NCI-H82 treated with DMSO at 0.1 percent for 48 hours (cell line): ENCODE results near the gene GPR156.
"Not testable (repeated sequence)": the region's sequence is repeated elsewhere in the genome, so short reads cannot be mapped to it uniquely, and the experiment has no call there.

ENCODE experiments used
- DNase-seq: peaks from one replicate; lab custom pipeline; 2025; ENCODE audit not compliant: unreplicated experiment; lab: John Stamatoyannopoulos, UW

The GPR156 gene

DNA sequence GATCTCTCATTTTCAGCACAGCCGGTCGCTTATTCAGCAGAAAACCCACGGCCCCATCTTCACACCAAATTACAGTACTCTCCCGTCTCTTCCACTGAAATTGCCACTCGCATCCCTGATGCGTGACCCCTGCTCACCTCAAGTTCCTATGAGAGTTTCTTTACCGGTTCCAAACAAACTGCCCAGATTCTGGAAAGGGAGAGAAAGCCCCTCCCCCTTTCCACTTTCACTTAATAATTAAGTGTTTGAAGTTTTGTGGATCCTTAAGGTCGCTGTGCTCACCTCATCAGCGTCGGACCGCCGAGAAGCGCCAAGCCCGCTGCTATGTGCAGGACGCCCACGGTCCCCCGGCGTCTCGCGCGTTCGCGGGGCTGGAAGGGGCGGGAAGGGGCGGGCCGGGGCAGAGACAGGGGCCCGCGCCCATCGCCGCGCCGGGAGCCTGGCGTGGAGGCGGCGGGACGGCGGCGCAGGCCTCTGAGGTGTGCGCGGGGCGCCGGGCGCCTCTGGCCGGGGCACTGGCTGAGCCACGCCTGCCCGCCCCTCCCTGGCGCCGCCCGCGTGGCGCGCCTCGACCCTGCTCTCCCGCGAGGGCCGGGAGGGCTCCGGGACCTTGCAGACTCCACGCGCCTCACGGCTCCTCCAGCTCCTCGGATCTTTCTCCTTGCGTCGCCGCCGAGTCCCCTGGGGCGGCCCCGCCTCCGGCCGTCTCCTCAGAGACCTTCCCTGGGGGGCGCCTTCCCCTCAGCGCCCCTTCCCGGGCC lies at the start of gene GPR156:
GPR156 (minus strand) TSS at position 476 of the 761 bp plus-strand sequence. CDS start 41,124 bp downstream, outside the sequence.
- DNase-seq = no peak

DNA sequence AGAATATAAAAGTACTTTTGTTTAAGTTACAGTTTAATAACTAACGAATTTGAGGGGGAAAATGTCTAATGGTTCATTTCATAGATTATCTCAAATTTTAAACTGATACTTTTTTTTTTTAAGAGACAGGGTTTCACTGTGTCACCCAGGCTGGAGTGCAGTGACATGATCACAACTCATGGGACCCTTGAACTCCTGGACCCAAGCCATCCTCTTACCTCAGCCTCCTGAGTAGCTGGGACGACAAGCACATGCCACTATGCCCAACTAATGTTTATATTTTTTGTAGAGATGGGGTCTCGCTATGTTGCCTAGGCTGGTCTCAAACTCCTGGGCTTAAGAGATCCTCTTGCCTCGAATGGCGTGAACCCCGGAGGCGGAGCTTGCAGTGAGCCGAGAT lies 47.6 kb upstream of the GPR156 start:
- DNase-seq = no peak

DNA sequence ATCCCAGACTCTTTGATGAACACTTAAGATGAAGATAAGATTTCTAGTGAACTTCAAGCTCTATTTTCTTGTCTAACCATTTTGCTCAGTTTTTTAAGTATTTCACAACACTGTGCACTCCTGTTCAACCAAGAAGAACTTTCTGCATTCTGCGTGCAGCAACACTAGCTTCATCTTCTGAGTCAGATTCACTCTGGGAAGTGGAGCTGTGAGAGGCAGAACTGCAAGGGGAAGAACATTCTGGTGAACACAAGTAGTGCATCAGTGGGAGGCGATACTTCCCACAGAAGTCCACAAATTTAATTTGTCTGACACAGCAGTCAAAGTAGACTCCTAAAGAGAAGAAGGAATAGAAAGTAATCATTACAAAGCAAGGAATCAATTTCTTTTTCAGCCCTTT lies 46.1 kb upstream of the GPR156 start:
- DNase-seq = no peak

DNA sequence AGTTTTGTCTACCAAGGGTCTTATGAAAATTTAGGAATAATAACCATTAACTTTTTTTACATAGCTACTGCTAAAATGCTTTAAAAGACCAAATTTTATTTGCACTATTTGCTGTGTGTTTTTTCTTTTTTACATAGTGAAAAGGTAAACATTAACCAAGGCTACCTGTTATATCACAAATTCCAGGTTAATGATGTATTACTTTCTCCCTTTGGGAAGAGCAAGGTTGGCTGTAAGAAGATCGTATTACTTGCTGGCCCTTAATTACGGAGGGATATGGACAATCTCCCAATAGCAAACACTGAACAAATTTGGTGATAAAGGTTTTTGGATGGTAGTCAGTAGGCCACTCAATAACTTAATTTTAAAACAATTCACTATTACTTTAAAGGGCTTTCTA lies 41.8 kb upstream of the GPR156 start:
- no peak for DNase-seq

DNA sequence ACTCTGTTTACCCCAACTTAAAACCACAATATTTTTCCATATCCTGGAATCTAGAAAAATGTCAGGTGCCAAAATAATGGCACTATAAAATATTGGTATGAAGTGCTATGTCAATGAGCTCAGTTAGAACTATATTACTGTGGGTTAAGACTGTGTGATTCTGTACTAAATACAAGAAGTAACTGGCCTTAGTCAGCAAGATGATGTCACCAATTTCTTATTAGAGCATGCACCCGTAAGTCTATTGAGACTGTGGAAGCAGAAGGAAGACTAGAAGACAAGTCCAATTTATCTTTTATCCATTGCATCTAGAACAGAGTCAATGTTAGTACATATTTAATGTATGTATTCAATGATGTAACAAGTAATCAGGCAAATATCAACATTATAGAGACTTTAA lies 39.2 kb upstream of the GPR156 start:
- DNase-seq = no peak

DNA sequence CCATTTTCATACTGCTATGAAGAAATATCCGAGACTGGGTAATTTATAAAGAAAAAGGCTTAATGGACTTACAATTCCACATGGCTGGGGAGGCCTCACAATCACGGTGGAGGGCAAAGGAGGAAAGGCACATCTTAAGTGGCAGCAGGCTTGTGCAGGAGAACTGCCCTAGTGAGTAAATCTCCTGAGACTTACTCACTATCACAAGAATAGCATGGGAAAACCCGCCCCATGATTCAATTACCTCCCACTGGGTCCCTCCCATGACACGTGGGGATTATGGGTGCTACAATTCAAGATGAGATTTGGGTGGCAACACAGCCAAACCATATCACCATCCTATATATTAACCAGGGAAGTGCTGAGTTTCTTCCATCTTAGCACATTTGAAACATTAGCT lies 38.7 kb upstream of the GPR156 start:
- not testable (repeated sequence) for DNase-seq

DNA sequence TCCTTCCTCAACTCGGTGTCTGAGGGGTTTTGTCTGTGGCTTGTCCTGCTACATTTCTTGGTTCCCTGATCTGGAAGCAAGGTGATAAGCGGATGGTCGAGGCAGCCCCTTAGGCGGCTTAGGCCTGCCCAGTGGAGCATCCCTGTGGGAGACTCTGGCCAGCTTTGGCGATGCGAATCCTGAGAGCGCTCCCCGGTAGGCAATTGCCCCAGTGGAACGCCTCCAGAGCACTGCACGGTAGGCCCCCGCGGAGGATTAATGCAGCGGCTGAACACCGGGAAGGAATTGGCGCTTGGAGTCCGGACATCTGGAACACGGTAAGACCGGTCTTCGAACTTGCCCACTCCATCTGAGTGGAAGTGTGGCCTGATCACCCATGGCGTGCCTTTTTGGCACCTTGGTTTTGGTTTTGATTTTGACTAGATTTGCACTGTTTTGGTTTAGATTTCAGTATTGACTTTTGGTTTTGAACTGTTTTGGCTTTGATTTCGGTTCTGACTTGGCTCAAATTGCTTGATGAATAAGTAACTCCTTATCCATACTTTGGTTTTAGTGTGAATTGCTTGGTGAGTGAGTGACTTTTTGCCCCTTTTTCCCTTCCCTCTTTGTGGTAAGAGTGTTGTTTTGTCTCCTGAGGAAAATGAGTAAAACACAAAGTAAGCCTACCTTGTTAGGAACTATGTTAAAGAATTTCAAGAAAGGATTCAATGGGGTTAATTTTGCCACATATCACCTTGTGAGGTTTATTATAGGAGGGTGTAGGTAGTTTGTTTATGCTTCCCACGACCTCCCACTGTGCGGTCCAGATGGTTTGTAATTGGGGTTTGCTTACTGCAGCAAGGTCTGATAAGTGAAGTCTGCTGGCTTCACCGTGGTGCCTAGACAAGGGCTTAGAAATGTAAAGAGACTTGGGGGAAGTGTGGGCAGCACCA lies 27.1 kb upstream of the GPR156 start:
- DNase-seq = no peak

DNA sequence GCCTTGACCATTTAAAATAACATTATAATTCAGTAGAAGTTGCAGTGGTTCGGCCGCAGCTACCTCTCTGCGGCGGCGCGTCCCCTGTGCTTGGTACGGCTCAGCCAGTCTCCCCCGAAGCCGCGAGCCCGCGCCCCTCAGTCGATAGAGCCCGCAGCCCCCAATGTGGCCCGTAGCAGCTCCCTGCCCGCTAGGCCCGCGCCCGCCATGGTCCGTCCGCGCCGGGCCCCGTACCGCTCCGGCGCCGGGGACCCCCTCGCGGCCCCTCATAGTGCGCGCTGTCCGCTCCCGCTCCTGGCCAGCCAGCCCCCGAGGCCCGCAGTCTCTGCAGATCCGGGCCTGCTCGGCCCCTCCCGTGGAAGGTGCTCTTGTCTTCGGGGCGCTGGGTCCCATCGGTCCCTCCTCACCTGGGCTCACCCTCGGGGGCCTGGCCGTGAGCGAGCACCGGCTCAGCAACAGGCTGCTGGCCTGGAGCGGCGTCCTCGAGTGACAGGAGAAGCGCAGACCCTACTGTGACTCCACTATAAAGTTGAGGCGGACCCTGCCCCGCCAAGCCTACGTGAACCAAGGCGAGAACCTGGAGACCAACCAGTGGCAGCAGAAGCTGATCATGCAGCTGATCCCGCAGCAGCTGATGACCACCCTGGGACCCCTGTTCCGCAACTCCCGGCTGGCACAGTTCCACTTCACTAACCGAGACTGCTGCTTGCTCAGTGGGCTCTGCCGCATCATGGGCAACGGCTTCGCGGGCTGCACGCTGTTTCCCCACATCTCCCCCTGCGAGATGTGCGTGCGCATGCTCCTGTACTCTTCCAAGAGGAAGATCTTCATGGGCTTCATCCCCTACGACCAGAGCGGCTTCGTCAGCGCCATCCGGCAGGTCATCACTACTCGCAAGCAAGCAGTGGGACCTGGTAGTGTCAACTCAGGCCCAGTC lies 21.8 kb upstream of the GPR156 start:
- no peak for DNase-seq

DNA sequence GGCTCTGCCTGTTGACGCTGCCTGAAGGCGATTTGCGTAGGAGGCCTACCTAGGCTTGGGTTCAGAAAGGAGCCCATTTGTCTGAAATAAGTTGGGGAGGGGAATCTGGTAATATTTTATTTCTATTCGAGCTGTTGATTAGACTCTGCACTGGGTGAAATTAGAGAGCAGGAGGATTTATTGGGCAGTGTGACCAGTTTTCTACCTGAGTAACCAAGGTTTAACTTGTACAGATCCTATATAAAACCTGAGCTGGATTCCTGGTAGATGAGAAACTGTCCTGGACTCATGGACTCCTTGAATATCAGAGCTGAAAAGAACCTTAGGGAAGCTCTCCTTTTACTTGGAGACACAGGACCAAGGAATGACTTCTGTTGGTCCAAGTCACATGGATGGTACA lies 19.6 kb upstream of the GPR156 start:
- no peak for DNase-seq

DNA sequence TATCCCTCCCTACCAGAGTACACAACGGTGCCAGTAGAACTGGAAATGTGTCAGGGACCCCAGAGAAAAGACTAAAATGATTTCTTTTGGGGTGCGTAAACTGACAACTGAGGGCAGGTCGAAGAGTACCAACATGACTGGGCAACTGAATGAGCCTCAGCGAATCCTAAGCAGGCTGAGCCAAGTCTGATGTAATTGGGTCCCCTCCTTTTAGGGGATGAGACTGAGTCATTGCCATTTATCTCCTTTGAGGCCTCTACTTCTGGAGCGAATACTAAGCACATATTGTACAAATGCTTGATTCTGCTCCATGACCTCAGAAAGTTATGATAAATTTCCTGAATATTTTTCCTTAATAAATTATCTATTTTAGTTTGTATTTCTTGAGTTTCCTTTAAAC lies 17.3 kb upstream of the GPR156 start:
- no peak for DNase-seq

DNA sequence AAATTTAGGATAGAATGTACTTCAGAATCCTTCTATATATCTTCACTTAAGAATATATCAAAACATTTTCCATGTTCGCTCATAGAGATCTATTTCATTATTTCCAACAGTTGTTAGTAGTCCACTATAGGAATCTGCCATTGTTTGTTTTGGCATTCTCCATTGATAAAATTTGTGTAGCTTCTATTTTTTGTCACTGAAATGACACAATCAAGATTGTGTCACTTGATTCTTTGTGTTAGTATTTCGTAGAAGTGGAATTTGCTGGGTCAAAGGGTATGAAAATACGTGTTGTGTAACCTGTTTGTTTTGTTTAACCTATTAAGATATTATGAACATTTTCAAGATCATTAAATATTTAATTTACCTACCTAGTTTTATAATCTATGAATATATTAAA lies 15.9 kb upstream of the GPR156 start:
- DNase-seq = no peak

DNA sequence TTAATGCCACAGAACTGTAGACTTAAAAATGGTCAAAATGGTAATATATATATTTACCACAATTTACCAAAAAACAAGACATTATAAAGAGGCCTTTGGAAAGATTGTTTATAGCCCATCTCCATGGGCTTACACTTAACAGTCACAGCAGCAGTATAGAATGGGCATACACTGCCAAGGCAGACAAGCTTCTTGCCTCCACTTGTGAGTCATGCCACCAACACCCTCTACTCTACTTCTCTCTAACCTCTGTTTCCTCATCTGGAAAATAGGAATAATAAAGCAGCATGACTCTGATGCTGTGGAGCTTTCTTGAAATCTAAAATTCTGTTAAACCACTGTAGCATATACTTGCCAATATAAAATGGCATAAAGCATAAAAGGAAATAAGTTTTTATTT lies 14.4 kb upstream of the GPR156 start:
- no peak for DNase-seq

DNA sequence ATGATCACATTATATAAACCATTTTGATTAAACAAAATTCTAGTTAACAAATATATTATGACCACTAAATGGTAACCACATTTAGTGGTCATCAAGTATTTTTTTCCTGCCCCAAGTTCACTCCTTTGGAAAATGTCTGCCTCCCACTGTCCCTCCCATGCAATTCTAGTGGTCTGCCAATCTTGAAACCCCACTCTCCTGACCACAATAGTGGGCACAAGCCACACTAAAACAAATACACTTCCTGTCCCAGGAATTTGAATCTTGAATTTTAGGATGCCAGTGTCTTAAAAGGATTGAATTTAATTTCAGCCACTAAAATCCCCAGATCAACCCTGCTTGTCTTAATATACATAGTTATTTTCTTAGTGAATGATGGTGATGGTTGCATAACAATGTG lies 14.0 kb upstream of the GPR156 start:
- DNase-seq = no peak

DNA sequence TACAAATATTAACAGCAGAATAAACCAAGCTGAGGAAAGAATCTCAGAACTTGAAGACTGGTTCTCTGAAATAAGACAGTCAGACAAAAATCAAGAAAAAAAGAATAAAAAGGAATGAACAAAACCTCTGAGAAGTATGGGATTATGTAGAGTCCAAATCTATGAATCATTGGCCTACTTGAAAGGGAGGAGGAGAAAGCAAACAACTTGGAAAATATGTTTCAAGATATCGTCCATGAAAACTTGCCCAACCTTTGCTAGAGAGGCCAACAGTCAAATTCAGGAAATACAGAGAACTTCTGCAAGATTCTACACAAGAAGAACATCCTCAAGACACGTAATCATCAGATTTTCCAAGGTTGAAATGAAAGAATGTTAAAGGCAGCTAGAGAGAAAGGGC lies 6.5 kb upstream of the GPR156 start:
- not testable (repeated sequence) for DNase-seq

DNA sequence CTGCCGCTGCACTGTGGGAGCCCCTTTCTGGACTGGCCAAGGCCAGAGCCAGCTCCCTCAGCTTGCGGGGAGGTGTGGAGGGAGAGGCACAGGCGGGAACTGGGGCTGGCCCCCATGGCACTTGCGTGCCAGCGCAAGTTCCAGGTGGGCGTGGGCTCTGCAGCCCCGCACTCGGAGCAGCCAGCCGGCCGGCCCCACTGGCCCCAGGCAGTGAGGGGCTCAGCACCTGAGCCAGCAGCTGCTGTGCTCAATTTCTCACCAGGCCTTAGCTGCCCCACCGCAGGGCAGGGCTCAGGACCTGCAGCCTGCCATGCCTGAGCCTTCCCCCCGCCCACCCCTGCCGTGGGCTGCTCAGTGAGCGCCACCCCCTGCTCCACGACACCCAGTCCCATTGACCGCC lies 4.6 kb upstream of the GPR156 start:
- DNase-seq = no peak

DNA sequence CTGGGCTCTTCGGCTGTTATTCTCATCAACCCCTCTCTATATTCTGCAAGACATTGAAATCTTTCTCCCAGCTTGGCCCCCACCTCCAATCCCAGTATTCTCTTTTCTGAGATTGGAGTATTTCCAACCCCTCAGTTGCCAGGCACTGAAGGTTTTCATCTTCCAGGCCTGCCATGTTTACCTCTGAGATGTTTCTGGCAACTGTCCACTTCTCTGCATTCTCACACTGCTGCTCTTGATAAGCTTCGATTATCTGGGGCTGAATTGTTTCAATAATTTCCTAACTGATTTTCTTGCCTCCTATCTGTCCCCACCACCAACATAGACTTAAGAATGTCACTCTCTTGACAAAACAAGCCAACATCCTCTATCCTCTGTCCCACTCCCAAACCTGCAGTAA lies 1.4 kb upstream of the GPR156 start:
- DNase-seq = no peak

DNA sequence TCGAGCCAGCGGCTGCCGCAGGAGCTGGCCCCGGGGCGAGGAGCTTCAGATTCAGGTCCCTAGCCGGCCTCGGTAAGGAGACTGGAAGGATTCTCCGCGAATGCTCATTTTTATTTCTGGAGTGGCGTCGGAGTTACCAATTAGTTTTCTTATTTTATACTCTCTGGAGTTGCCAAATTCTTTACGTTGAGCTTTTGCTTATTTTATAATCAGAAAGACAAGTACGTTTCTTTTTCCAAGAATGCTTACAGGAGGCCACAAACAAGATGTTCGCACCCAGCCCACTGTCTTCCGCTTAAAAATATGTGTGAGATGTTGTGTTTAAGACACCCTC lies 453 bp upstream of the GPR156 start:
- no peak for DNase-seq

DNA sequence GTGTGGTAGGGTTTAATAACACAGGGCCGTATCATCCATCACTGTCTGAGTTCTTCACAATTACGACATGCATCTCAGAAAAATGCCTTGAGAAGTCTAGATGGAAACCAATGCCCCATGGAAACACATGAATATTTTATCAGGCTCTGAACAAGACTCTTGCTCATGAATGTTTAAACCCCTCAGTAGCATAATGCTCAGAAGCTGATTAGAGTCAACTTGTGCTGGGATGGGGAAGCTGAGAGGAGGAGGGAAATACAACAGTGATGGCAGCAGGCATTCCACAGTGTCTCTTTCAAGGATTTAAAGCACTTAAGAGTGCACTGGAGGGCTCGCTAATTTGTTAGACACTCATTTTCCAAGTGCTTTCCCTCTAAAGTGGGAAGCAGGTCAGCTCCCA lies 3.8 kb downstream of the GPR156 start:
- DNase-seq = no peak

DNA sequence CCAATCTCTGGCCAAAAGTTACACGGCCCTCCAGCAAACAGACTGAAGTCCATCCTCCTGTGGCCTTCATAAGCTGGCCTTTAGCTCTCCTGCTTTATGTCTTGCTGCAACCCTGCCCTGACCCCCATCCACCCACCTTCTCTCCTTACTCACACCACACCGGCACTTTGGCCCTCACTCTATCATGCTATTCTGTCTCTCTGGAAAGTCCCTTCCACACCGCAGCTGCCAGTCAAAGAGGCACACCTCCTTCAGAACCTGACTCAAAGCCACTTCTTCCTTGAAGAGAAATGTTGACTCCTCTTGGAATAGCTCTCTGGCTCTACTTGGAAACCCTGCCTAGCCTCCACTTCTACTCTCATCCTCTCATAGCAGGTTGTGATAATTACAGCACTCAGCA lies 4.5 kb downstream of the GPR156 start:
- no peak for DNase-seq

DNA sequence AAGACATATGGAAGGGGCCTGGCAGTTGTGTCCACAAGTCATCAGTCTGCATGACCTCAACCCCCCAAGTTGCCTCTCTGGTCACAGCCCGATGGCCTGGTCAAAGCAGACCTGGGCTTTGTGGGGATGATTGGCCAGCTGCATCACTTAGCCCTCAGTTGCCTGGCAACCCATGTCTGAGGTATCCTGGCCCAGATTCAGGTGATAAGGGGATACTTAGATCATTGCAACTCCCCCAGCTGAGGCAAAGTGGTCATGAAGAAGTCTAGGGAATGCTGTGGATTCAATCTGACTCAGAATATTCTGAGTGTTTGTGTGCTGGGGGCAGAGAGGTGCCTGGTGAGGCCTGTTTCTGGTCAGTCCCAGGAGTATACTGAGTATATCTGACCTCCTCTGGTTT lies 5.0 kb downstream of the GPR156 start:
- no peak for DNase-seq

DNA sequence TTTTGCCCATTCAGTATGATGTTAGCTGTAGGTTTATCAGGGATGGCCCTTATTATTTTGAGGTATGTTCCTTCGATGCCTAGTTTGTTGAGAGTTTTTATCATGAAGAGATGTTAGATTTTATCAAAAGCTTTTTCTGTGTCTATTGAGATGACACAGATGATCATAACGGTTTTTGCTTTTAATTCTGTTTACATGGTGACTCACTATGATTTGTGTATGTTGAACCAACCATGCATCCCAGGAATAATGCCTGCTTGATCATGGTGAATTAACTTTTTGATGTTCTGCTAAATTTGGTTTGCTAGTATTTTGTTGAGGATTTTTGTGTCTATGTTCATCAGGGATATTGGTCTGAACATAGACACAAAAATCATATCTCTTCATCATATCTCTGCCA lies 8.3 kb downstream of the GPR156 start:
- DNase-seq = no peak
